A673 (cell line): ENCODE results near the gene XKR7.
"Not testable (repeated sequence)": the region's sequence is repeated elsewhere in the genome, so short reads cannot be mapped to it uniquely, and the experiment has no call there.

Experiments
- EZH2 ChIP-seq: fragments of 200-600 bp; sonication (generic); IDR thresholded peaks from 2 replicates; pipeline ENCODE4 v1.6.1; 2017; ENCODE audit warnings: borderline replicate concordance, low read depth, mild to moderate bottlenecking, mixed read lengths, antibody characterized with exemption, low read length; ENCODE audit not compliant: poor library complexity, severe bottlenecking
- TF ChIP-seq, protein P1 (sequence below): fragments of 300-800, 200-600 bp; sonication (generic); conservative IDR thresholded peaks from 2 replicates; pipeline ENCODE4 v1.5.1; 2017; ENCODE audit warnings: low read depth, mild to moderate bottlenecking, antibody characterized with exemption, low read length, moderate library complexity, mixed read lengths

DNA sequence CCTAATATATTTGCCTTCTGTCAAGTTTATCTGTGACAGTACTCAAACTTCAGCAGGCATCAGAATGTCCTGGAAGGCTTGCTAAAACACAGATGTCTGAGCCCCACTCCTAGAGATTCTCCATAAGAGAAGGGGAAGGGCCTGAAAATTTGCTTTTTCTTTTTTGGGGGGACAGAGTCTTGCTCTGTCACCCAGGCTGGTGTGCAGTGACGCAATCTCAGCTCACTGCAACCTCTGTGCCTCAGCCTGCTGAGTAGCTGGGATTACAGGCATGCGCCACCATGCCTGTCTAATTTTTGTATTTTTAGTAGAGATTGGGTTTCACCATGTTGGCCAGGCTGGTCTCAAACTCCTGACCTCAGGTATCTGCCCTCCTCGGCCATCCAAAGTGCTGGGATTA is 65.8 kb downstream of the XKR7 start:
- TF ChIP-seq, protein P1, sequence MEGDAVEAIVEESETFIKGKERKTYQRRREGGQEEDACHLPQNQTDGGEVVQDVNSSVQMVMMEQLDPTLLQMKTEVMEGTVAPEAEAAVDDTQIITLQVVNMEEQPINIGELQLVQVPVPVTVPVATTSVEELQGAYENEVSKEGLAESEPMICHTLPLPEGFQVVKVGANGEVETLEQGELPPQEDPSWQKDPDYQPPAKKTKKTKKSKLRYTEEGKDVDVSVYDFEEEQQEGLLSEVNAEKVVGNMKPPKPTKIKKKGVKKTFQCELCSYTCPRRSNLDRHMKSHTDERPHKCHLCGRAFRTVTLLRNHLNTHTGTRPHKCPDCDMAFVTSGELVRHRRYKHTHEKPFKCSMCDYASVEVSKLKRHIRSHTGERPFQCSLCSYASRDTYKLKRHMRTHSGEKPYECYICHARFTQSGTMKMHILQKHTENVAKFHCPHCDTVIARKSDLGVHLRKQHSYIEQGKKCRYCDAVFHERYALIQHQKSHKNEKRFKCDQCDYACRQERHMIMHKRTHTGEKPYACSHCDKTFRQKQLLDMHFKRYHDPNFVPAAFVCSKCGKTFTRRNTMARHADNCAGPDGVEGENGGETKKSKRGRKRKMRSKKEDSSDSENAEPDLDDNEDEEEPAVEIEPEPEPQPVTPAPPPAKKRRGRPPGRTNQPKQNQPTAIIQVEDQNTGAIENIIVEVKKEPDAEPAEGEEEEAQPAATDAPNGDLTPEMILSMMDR, result not testable (repeated sequence)
- not testable (repeated sequence) for TF ChIP-seq EZH2
